Kidney (tissue), 14 donors: ENCODE measurements around the gene LARP1. TPM values are rescaled to one million over a fixed set of nuclear protein-coding genes. Genes with fewer than 3 reads are reported as not detected.

Experiments
- DNase-seq, 5 donors: peaks; one replicate each; pipeline ENCODE4 v3.0.0-alpha.2; 2013 to 2020
- FAIRE-seq: peaks from 2 replicates; lab custom pipeline; 2012; peaks lifted over from hg19 to GRCh38; lab: Jason Lieb, UNC
- H3K27ac ChIP-seq, 2 donors: one replicate each; pipeline ENCODE4 v1.7.0; 2013; ENCODE audit warnings: low read depth in 2 of 2, low read length in 2 of 2, inconsistent platforms in 1 of 2
- H3K27me3 ChIP-seq: one replicate; pipeline ENCODE4 v1.7.1; 2013; ENCODE audit warnings: low read length, inconsistent platforms; ENCODE audit not compliant: control insufficient read depth, insufficient read depth
- H3K36me3 ChIP-seq, 3 donors: one replicate each; pipeline versions ENCODE4 v1.7.0 to v1.7.1; 2013; ENCODE audit warnings: low read length in 3 of 3, control low read depth in 1 of 3, inconsistent platforms in 1 of 3; ENCODE audit not compliant: insufficient read depth in 3 of 3, control insufficient read depth in 2 of 3
- H3K4me1 ChIP-seq, 3 donors: one replicate each; pipeline versions ENCODE4 v1.7.0 to v1.7.1; 2013; ENCODE audit warnings: low read length in 3 of 3, inconsistent platforms in 1 of 3, low read depth in 1 of 3; ENCODE audit not compliant: control insufficient read depth in 2 of 3, insufficient read depth in 2 of 3
- H3K4me3 ChIP-seq, 3 donors: one replicate each; pipeline versions ENCODE4 v1.7.0 to v1.8.1; 2013; ENCODE audit warnings: low read length in 3 of 3, control low read depth in 1 of 3, inconsistent platforms in 1 of 3
- H3K9ac ChIP-seq, 3 donors: one replicate each; pipeline versions ENCODE4 v1.7.0 to v1.7.1; 2013; ENCODE audit warnings: low read length in 3 of 3, control low read depth in 1 of 3, inconsistent platforms in 1 of 3
- H3K9me3 ChIP-seq, 3 donors: one replicate each; pipeline versions ENCODE4 v1.7.0 to v1.7.1; 2013; ENCODE audit warnings: low read length in 3 of 3, control low read depth in 1 of 3, inconsistent platforms in 1 of 3; ENCODE audit not compliant: control insufficient read depth in 2 of 3, insufficient read depth in 1 of 3
- intact Hi-C: fragments of 100-400 bp; cut with DNase I; formaldehyde crosslinking; loops from one replicate; pipeline ENCODE4 v1.11.1; 2022
- polyA plus RNA-seq: library from polyadenylated mRNA; stranded (reverse); fragments of 350-450 nt; fragmentation: Illumina TruSeq; extraction: RNeasy Lipid Tissue Mini Kit (QIAGEN cat#74804); gene quantifications from one replicate; pipeline ENCODE4 v1.2.3, GENCODE V29; 2014; ENCODE audit warnings: low read depth, low replicate concordance; ENCODE audit not compliant: insufficient read depth
- total RNA-seq: library from RNA; stranded (reverse); fragmentation: NEBNext Ultra II Directional; extraction: Animal tissue kit (Norgen Biotek cat#: 25700); gene quantifications from one replicate; pipeline ENCODE4 v1.2.1, GENCODE V29; 2021
- TF ChIP-seq, protein P1 (sequence below): IDR thresholded peaks from 3 replicates; pipeline ENCODE4 v1.5.1; 2012; ENCODE audit warnings: mild to moderate bottlenecking, moderate library complexity, borderline replicate concordance; ENCODE audit not compliant: insufficient read depth; ENCODE audit errors: extremely low read depth
- donor health status: control.
- donor health status: control.
- donor health status: control.
- donor health status: control.
- donor health status: control.
- donor health status: DM: yes; HTN: yes; CAD: no.
- donor health status: Normal renal cell carcinoma (clear cell type).

Gene LARP1
- total and polyA plus RNA-seq, 2 donors from 2014 or later, result 25.2 to 155 TPM

GRCh38 chr5:154751854-154752253 is 3.3 kb upstream of the LARP1 start:
- no peaks in the 10 kb centered on the region for H3K36me3 ChIP-seq
- peaks cover 3 to 13% (median 8%) of the 10 kb centered on the region in 3 donors for H3K4me1 ChIP-seq
- no peak overlapping the region for H3K27ac ChIP-seq
- DNase-seq (no peak), FAIRE-seq (no peak)
- no peak overlapping the region for H3K4me3 ChIP-seq
- intact Hi-C loops, result no loop called here
- TF ChIP-seq, protein P1, sequence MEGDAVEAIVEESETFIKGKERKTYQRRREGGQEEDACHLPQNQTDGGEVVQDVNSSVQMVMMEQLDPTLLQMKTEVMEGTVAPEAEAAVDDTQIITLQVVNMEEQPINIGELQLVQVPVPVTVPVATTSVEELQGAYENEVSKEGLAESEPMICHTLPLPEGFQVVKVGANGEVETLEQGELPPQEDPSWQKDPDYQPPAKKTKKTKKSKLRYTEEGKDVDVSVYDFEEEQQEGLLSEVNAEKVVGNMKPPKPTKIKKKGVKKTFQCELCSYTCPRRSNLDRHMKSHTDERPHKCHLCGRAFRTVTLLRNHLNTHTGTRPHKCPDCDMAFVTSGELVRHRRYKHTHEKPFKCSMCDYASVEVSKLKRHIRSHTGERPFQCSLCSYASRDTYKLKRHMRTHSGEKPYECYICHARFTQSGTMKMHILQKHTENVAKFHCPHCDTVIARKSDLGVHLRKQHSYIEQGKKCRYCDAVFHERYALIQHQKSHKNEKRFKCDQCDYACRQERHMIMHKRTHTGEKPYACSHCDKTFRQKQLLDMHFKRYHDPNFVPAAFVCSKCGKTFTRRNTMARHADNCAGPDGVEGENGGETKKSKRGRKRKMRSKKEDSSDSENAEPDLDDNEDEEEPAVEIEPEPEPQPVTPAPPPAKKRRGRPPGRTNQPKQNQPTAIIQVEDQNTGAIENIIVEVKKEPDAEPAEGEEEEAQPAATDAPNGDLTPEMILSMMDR, result no peak
- H3K9me3 ChIP-seq, result no peaks in the 10 kb centered on the region
- no peaks in the 10 kb centered on the region for H3K27me3 ChIP-seq
- H3K9ac ChIP-seq, result no peak overlapping the region

DNA sequence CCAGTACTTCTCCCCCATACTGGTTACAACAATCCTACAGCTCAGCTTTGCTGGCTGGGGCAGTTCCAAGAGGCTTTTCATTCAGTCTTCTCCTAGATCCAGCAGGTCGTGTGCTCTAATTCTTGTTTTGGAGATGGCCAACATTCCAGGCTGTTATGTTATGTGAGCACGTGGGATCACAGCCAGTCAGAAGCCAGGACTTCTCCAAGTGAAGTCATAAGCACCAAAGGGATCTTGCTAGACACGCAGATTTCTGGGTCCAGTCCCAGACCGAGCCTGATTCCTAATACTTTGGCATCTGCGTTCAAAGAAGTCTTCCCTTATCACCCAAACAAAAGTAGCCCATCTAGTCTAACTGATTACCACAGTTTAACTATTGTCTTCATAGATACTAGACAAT is 1.4 kb upstream of the LARP1 start:
- DNase-seq, result peak in 3 of 5 donors; percentile 55 to 85 (median 83)
- H3K4me1 ChIP-seq, result peaks cover 6 to 21% (median 15%) of the 10 kb centered on the region in 3 donors
- peak overlapping the region in 1 of 3 donors; percentile 77 for H3K9ac ChIP-seq
- H3K36me3 ChIP-seq, result no peaks in the 10 kb centered on the region
- TF ChIP-seq, protein P1, result no peak
- intact Hi-C loops, result no loop called here
- no peaks in the 10 kb centered on the region for H3K27me3 ChIP-seq
- H3K27ac ChIP-seq, result peak overlapping the region; percentile 97 to 98
- FAIRE-seq, result peak; percentile 27
- no peaks in the 10 kb centered on the region for H3K9me3 ChIP-seq
- H3K4me3 ChIP-seq, result peak overlapping the region in 2 of 3 donors; percentile 6 to 62

DNA sequence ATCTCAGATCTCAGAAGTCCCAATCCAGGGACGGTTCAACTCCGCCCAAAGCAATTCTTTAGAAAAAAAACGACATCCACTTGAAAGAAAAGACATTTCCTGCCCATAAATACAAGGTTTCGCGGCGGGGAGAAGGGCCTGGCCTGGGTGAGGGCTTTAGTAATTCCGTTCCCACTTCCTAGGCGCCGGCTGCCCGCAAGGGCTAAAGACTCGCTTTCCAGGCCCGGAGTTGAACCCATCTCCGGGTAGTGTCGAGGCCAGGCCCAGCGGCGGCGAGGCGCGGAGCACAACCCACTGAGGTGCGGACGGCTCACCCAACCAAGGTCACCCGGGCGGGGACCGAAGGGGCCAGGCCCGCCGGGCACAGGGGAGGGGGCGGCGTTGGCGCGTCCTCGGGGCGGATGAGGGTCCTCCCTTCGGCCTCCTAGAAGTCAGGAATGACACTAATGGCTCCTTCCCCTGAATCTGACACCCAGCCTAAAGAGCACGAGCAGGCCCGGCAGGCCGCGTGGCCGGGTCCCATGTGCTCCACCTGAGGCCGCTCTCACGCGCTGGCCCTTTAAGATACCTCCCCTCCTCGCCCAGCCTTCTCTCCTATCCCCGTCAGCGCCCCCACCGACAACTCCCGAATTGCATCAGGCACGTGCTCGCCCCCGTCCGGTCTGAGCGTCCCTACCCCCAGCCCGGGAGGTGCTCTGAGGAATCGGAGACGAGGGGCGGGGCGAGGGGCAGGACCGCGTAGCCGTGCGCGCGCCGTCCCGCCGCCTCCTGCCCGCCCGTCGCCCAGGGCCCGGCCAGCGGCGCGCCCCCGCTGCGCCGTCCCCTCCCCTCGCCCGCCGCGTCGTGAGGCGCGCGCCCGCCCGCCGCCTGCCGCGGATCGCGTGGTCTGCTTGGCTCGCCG is 467 bp upstream of the LARP1 start:
- intact Hi-C loops, result no loop called here
- H3K9ac ChIP-seq, result peak overlapping the region; percentile 47 to 89 (median 77)
- no peaks in the 10 kb centered on the region for H3K9me3 ChIP-seq
- H3K27ac ChIP-seq, result peak overlapping the region; percentile 97 to 98
- H3K4me3 ChIP-seq, result peak overlapping the region; percentile 62 to 66 (median 64)
- no peaks in the 10 kb centered on the region for H3K27me3 ChIP-seq
- H3K36me3 ChIP-seq, result no peaks in the 10 kb centered on the region
- DNase-seq, result peak; percentile 100
- peaks cover 6 to 21% (median 17%) of the 10 kb centered on the region in 3 donors for H3K4me1 ChIP-seq
- TF ChIP-seq, protein P1, result peak; percentile 40
- FAIRE-seq, result no peak
